HEK293 (cell line): ENCODE measurements around the gene TRIM7.

Source experiments
- GLIS2 ChIP-seq: fragments of 450-650 bp; formaldehyde crosslinking; IDR thresholded peaks from 2 replicates; pipeline ENCODE4 v1.5.1; 2016; ENCODE audit warnings: missing biosample characterization, missing genetic modification characterization
- IKZF3 ChIP-seq: fragments of 450-650 bp; IDR thresholded peaks from 2 replicates; pipeline ENCODE4 v1.5.0; 2018; ENCODE audit warnings: missing biosample characterization, mild to moderate bottlenecking, missing genetic modification characterization, moderate library complexity
- KLF16 ChIP-seq: fragments of 450-650 bp; formaldehyde crosslinking; IDR thresholded peaks from 2 replicates; pipeline ENCODE4 v1.5.1; 2017; ENCODE audit warnings: missing biosample characterization, missing genetic modification characterization
- SCRT1 ChIP-seq: fragments of 450-650 bp; formaldehyde crosslinking; IDR thresholded peaks from 2 replicates; pipeline ENCODE4 v1.5.1; 2016; ENCODE audit warnings: missing biosample characterization, missing genetic modification characterization, borderline replicate concordance
- TRIM28 ChIP-seq: IDR thresholded peaks from 2 replicates; pipeline ENCODE4 v1.6.1; 2011; ENCODE audit warnings: low read length, control low read depth, borderline replicate concordance
- ZFP3 ChIP-seq: fragments of 450-650 bp; formaldehyde crosslinking; IDR thresholded peaks from 2 replicates; pipeline ENCODE4 v1.5.1; 2016; ENCODE audit warnings: low read depth, missing biosample characterization, missing genetic modification characterization
- ZNF114 ChIP-seq: fragments of 450-650 bp; formaldehyde crosslinking; IDR thresholded peaks from 2 replicates; pipeline ENCODE4 v1.5.0; 2017; ENCODE audit warnings: missing biosample characterization, missing genetic modification characterization
- ZNF16 ChIP-seq: fragments of 450-650 bp; formaldehyde crosslinking; IDR thresholded peaks from 2 replicates; pipeline ENCODE4 v1.5.1; 2016; ENCODE audit warnings: low read depth, missing biosample characterization, missing genetic modification characterization
- ZNF302 ChIP-seq: fragments of 450-650 bp; formaldehyde crosslinking; IDR thresholded peaks from 2 replicates; pipeline ENCODE4 v1.5.1; 2016; ENCODE audit warnings: missing biosample characterization, missing genetic modification characterization, low read depth
- ZNF366 ChIP-seq: fragments of 450-650 bp; formaldehyde crosslinking; conservative IDR thresholded peaks from 2 replicates; pipeline ENCODE4 v1.5.1; 2016; ENCODE audit warnings: missing biosample characterization, missing genetic modification characterization
- ZNF416 ChIP-seq: fragments of 450-650 bp; formaldehyde crosslinking; IDR thresholded peaks from 2 replicates; pipeline ENCODE4 v1.5.1; 2016; ENCODE audit warnings: missing biosample characterization, missing genetic modification characterization
- ZNF426 ChIP-seq: fragments of 450-650 bp; formaldehyde crosslinking; IDR thresholded peaks from 2 replicates; pipeline ENCODE4 v1.5.1; 2017; ENCODE audit warnings: missing biosample characterization, missing genetic modification characterization, mild to moderate bottlenecking, inconsistent platforms, moderate library complexity
- ZNF529 ChIP-seq: fragments of 450-650 bp; formaldehyde crosslinking; IDR thresholded peaks from 2 replicates; pipeline ENCODE4 v1.5.1; 2017; ENCODE audit warnings: missing genetic modification characterization, missing biosample characterization; ENCODE audit not compliant: insufficient replicate concordance
- ZNF610 ChIP-seq: fragments of 450-650 bp; formaldehyde crosslinking; IDR thresholded peaks from 2 replicates; pipeline ENCODE4 v1.5.1; 2016; ENCODE audit warnings: missing biosample characterization, missing genetic modification characterization, borderline replicate concordance
- ZNF670 ChIP-seq: fragments of 450-650 bp; formaldehyde crosslinking; IDR thresholded peaks from 2 replicates; pipeline ENCODE4 v1.5.1; 2016; ENCODE audit warnings: missing biosample characterization, missing genetic modification characterization, low read depth
- ZNF677 ChIP-seq: fragments of 450-650 bp; IDR thresholded peaks from 2 replicates; pipeline ENCODE4 v1.5.0; 2018; ENCODE audit warnings: missing biosample characterization, mild to moderate bottlenecking, missing genetic modification characterization, moderate library complexity
- ZNF768 ChIP-seq: fragments of 450-650 bp; formaldehyde crosslinking; IDR thresholded peaks from 2 replicates; pipeline ENCODE4 v1.5.1; 2018; ENCODE audit warnings: missing biosample characterization, mild to moderate bottlenecking, missing genetic modification characterization
- ZNF791 ChIP-seq: fragments of 450-650 bp; formaldehyde crosslinking; IDR thresholded peaks from 2 replicates; pipeline ENCODE4 v1.5.1; 2016; ENCODE audit warnings: missing biosample characterization, missing genetic modification characterization
- ZNF837 ChIP-seq: fragments of 450-650 bp; formaldehyde crosslinking; IDR thresholded peaks from 2 replicates; pipeline ENCODE4 v1.5.1; 2016; ENCODE audit warnings: missing biosample characterization, missing genetic modification characterization
- ZSCAN16 ChIP-seq: fragments of 450-650 bp; formaldehyde crosslinking; IDR thresholded peaks from 2 replicates; pipeline ENCODE4 v1.5.1; 2016; ENCODE audit warnings: missing biosample characterization, missing genetic modification characterization
- TF ChIP-seq, protein P1 (sequence below): fragments of 450-650 bp; formaldehyde crosslinking; IDR thresholded peaks from 2 replicates; pipeline ENCODE4 v1.5.1; 2016; ENCODE audit warnings: missing biosample characterization, missing genetic modification characterization
- TF ChIP-seq, protein P2 (sequence below): fragments of 450-650 bp; formaldehyde crosslinking; IDR thresholded peaks from 2 replicates; pipeline ENCODE4 v1.5.1; 2016; ENCODE audit warnings: missing biosample characterization, missing genetic modification characterization
- TF ChIP-seq, protein P3 (sequence below): fragments of 450-650 bp; formaldehyde crosslinking; IDR thresholded peaks from 2 replicates; pipeline ENCODE4 v1.5.1; 2016; ENCODE audit warnings: missing biosample characterization, missing genetic modification characterization
- TF ChIP-seq, protein P4 (sequence below): fragments of 450-650 bp; formaldehyde crosslinking; conservative IDR thresholded peaks from 2 replicates; pipeline ENCODE4 v1.5.1; 2016; ENCODE audit warnings: low read depth, missing biosample characterization, missing genetic modification characterization
- TF ChIP-seq, protein P5 (sequence below): fragments of 450-650 bp; formaldehyde crosslinking; IDR thresholded peaks from 2 replicates; pipeline ENCODE4 v1.5.1; 2016; ENCODE audit warnings: missing biosample characterization, missing genetic modification characterization

Gene TRIM7

DNA sequence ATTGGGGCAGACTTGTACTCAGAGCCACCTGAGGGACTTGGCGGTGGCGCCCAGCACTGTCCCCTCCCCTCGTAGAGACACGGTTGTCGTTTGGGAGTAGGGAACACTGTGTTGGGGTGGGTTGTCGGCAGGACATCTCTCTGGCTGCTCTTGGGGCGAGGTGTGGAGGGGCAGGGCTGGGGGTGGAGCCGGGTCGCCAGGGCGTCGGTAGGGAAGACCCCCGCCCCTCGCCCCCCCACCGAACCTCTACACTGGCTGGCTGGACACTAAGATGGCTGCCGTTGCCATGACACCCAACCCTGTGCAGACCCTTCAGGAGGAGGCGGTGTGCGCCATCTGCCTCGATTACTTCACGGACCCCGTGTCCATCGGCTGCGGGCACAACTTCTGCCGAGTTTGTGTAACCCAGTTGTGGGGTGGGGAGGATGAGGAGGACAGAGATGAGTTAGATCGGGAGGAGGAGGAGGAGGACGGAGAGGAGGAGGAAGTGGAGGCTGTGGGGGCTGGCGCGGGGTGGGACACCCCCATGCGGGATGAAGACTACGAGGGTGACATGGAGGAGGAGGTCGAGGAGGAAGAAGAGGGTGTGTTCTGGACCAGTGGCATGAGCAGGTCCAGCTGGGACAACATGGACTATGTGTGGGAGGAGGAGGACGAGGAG is 18.9 kb upstream of the TRIM7 start (continued):
- TF ChIP-seq ZFP3 (tag by site-specific recombination) (no peak), TRIM28 (no peak), ZNF768 (no peak), ZNF837 (tag by site-specific recombination) (no peak; the same call in 1 of the 2 replicates), ZSCAN16 (tag by site-specific recombination) (no peak), ZNF529 (tag by site-specific recombination) (no peak), ZNF416 (no peak), ZNF791 (tag by site-specific recombination) (no peak), SCRT1 (peak; percentile 46; the same call in 1 of the 2 replicates), IKZF3 (tag by site-specific recombination) (no peak), ZNF670 (tag by site-specific recombination) (no peak), ZNF426 (tag by site-specific recombination) (no peak), ZNF610 (tag by site-specific recombination) (no peak), ZNF366 (no peak; the same call in none of the 2 replicates), ZNF16 (no peak), ZNF302 (tag by site-specific recombination) (no peak), GLIS2 (tag by site-specific recombination) (peak; percentile 62), KLF16 (tag by site-specific recombination) (no peak), ZNF114 (tag by site-specific recombination) (no peak), ZNF677 (no peak)
- TF ChIP-seq, protein P1, sequence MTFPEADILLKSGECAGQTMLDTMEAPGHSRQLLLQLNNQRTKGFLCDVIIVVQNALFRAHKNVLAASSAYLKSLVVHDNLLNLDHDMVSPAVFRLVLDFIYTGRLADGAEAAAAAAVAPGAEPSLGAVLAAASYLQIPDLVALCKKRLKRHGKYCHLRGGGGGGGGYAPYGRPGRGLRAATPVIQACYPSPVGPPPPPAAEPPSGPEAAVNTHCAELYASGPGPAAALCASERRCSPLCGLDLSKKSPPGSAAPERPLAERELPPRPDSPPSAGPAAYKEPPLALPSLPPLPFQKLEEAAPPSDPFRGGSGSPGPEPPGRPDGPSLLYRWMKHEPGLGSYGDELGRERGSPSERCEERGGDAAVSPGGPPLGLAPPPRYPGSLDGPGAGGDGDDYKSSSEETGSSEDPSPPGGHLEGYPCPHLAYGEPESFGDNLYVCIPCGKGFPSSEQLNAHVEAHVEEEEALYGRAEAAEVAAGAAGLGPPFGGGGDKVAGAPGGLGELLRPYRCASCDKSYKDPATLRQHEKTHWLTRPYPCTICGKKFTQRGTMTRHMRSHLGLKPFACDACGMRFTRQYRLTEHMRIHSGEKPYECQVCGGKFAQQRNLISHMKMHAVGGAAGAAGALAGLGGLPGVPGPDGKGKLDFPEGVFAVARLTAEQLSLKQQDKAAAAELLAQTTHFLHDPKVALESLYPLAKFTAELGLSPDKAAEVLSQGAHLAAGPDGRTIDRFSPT, result 0 out of 2 replicates have a peak, but pooled peaks have one; percentile 31
- TF ChIP-seq, protein P2, sequence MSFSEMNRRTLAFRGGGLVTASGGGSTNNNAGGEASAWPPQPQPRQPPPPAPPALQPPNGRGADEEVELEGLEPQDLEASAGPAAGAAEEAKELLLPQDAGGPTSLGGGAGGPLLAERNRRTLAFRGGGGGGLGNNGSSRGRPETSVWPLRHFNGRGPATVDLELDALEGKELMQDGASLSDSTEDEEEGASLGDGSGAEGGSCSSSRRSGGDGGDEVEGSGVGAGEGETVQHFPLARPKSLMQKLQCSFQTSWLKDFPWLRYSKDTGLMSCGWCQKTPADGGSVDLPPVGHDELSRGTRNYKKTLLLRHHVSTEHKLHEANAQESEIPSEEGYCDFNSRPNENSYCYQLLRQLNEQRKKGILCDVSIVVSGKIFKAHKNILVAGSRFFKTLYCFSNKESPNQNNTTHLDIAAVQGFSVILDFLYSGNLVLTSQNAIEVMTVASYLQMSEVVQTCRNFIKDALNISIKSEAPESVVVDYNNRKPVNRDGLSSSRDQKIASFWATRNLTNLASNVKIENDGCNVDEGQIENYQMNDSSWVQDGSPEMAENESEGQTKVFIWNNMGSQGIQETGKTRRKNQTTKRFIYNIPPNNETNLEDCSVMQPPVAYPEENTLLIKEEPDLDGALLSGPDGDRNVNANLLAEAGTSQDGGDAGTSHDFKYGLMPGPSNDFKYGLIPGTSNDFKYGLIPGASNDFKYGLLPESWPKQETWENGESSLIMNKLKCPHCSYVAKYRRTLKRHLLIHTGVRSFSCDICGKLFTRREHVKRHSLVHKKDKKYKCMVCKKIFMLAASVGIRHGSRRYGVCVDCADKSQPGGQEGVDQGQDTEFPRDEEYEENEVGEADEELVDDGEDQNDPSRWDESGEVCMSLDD (tag by site-specific recombination), result no peak
- TF ChIP-seq, protein P3, sequence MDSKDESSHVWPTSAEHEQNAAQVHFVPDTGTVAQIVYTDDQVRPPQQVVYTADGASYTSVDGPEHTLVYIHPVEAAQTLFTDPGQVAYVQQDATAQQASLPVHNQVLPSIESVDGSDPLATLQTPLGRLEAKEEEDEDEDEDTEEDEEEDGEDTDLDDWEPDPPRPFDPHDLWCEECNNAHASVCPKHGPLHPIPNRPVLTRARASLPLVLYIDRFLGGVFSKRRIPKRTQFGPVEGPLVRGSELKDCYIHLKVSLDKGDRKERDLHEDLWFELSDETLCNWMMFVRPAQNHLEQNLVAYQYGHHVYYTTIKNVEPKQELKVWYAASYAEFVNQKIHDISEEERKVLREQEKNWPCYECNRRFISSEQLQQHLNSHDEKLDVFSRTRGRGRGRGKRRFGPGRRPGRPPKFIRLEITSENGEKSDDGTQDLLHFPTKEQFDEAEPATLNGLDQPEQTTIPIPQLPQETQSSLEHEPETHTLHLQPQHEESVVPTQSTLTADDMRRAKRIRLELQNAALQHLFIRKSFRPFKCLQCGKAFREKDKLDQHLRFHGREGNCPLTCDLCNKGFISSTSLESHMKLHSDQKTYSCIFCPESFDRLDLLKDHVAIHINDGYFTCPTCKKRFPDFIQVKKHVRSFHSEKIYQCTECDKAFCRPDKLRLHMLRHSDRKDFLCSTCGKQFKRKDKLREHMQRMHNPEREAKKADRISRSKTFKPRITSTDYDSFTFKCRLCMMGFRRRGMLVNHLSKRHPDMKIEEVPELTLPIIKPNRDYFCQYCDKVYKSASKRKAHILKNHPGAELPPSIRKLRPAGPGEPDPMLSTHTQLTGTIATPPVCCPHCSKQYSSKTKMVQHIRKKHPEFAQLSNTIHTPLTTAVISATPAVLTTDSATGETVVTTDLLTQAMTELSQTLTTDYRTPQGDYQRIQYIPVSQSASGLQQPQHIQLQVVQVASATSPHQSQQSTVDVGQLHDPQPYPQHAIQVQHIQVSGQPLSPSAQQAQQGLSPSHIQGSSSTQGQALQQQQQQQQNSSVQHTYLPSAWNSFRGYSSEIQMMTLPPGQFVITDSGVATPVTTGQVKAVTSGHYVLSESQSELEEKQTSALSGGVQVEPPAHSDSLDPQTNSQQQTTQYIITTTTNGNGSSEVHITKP (tag by site-specific recombination), result no peak
- TF ChIP-seq, protein P4, sequence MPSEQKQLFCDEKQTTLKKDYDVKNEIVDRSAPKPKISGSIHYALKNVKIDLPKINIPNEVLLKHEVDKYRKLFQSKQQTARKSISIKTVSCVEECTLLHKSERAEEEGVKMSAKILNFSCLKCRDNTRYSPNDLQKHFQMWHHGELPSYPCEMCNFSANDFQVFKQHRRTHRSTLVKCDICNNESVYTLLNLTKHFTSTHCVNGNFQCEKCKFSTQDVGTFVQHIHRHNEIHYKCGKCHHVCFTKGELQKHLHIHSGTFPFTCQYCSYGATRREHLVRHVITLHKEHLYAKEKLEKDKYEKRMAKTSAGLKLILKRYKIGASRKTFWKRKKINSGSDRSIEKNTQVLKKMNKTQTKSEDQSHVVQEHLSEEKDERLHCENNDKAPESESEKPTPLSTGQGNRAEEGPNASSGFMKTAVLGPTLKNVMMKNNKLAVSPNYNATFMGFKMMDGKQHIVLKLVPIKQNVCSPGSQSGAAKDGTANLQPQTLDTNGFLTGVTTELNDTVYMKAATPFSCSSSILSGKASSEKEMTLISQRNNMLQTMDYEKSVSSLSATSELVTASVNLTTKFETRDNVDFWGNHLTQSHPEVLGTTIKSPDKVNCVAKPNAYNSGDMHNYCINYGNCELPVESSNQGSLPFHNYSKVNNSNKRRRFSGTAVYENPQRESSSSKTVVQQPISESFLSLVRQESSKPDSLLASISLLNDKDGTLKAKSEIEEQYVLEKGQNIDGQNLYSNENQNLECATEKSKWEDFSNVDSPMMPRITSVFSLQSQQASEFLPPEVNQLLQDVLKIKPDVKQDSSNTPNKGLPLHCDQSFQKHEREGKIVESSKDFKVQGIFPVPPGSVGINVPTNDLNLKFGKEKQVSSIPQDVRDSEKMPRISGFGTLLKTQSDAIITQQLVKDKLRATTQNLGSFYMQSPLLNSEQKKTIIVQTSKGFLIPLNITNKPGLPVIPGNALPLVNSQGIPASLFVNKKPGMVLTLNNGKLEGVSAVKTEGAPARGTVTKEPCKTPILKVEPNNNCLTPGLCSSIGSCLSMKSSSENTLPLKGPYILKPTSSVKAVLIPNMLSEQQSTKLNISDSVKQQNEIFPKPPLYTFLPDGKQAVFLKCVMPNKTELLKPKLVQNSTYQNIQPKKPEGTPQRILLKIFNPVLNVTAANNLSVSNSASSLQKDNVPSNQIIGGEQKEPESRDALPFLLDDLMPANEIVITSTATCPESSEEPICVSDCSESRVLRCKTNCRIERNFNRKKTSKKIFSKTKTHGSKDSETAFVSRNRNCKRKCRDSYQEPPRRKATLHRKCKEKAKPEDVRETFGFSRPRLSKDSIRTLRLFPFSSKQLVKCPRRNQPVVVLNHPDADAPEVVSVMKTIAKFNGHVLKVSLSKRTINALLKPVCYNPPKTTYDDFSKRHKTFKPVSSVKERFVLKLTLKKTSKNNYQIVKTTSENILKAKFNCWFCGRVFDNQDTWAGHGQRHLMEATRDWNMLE, result no peak
- TF ChIP-seq, protein P5, sequence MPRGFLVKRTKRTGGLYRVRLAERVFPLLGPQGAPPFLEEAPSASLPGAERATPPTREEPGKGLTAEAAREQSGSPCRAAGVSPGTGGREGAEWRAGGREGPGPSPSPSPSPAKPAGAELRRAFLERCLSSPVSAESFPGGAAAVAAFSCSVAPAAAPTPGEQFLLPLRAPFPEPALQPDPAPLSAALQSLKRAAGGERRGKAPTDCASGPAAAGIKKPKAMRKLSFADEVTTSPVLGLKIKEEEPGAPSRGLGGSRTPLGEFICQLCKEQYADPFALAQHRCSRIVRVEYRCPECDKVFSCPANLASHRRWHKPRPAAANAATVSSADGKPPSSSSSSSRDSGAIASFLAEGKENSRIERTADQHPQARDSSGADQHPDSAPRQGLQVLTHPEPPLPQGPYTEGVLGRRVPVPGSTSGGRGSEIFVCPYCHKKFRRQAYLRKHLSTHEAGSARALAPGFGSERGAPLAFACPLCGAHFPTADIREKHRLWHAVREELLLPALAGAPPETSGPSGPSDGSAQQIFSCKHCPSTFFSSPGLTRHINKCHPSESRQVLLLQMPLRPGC, result no peak
